Glomerular endothelial cell (primary cell): ENCODE measurements around the gene ANKRD13A. TPM values are rescaled to one million over a fixed set of nuclear protein-coding genes. Genes with fewer than 3 reads are reported as not detected.
"Not testable (repeated sequence)": the region's sequence is repeated elsewhere in the genome, so short reads cannot be mapped to it uniquely, and the experiment has no call there.

Experiments
- DNase-seq: peaks from one replicate; pipeline ENCODE4 v3.0.0-alpha.2; 2011; ENCODE audit warnings: low read depth, low spot score; ENCODE audit errors: extremely low read depth
- total RNA-seq: library from RNA; depleted of rRNA; stranded (reverse); fragments of >200 nt; gene quantifications from 2 replicates; pipeline ENCODE4 v1.2.3, GENCODE V29; 2015

The ANKRD13A gene
- total RNA-seq, 1 donor from 2014 or later: 62.4 TPM

GRCh38 chr12:110074089-110074488, 74.9 kb downstream of the ANKRD13A start:
- DNase-seq: no peak

- no peak for DNase-seq
Observed at GRCh38 chr12:110075880-110076279, 76.7 kb downstream of the ANKRD13A start.

- no peak for DNase-seq
Observed at GRCh38 chr12:110077800-110078199, 78.6 kb downstream of the ANKRD13A start.

DNA sequence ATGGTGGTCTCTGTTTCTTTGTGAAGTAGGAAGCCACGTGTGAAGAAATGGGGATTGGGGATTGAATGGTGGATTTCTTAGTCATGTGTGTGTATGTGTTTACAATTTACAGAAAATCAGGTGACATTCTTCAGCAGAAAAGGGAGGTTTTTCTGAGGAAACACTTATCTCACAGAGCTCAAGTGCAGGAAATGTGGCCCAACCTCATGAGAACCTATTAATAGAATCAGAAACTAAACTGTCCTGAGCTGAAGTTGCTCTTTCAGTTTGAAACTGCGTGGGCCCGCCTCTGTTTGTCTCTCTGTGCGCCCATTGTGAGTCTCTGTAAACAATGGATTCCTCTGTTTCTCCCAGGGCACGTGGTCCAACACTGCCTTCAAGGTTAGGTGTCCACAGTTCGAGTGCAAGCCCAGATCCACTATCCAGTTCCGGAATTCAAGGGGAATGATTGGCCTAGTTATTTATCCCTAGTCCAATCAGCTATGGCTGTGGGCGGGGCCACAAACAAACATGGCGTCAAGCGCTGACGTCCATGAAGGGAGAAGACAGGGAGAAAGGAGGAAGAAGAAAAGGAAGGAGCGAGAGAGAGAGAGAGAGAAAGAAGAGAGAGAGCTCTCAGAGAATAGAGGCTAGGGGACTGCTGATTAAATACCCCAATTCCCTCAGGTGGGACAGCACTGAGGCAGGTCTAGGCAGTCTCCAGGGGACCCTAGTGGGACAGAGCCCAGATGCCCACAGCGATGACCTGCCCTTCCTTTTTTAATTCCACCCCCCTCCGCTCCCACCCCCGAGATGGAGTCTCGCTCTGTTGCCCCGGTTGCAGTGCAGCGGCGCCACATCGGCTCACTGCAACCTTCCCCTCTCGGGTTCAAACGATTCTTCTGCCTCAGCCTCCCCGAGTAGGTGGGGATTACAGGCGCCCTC, 80.5 kb downstream of the ANKRD13A start:
- DNase-seq: peak; percentile 18

GRCh38 chr12:110080410-110080809, 81.2 kb downstream of the ANKRD13A start:
- DNase-seq: no peak

GRCh38 chr12:110084314-110085015, 85.2 kb downstream of the ANKRD13A start:
- no peak for DNase-seq

DNA sequence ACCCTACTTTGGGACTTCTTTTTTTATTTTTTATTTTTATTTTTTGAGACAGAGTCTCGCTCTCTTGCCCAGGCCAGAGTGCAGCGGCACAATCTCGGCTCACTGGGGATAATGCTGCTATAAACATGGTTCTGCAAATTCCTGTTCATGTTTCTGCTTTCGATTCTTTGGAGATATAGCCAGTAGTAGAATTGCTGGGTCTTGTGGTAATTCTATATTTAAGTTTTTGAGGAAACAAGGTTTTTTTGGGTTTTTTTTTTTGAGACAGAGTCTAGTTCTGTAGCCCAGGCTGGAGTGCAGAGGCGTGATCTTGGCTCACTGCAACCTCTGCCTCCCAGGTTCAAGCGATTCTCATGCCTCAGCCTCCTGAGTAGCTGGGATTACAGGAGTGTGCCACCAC, 89.0 kb downstream of the ANKRD13A start:
- DNase-seq: not testable (repeated sequence)

DNA sequence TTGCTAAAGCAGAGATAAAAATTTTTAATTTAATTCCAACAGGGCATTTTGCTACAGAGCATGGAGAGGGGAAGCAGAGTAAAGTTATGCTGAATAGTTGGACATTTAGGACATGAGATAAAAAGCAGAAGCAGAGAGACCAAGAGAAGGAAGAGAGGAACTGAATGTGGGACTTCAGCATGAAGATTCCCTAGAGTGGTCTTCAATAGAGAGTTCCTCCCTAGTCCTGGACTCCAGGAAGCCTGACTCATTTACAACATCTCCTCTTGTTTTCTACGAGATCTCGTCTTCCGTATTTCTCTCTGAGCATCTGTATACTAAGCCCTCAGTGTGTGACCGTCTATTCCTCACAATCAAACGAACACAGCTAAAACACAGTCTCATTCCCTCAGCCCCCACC, 89.7 kb downstream of the ANKRD13A start:
- DNase-seq: no peak

Other genes with a start within 250 kb of the ANKRD13A start
- gene TRPV4, start 166.0 kb upstream of the ANKRD13A start, total RNA-seq: 5.9 and 7.1 TPM in 2 replicates
- 56.5 and 57.7 TPM in 2 replicates for gene GLTP, start 118.9 kb upstream of the ANKRD13A start, total RNA-seq
- gene TCHP, start 99.2 kb upstream of the ANKRD13A start, total RNA-seq: 10.5 and 23.2 TPM in 2 replicates
- 58.3 and 65.6 TPM in 2 replicates for gene GIT2, start 3.1 kb upstream of the ANKRD13A start, total RNA-seq
- gene C12orf76, start 49.1 kb downstream of the ANKRD13A start, total RNA-seq: 14.2 and 40.6 TPM in 2 replicates
- gene IFT81, start 124.9 kb downstream of the ANKRD13A start, total RNA-seq: 10.4 and 11.4 TPM in 2 replicates